GM12878 (cell line): ENCODE measurements around the gene CARD11. TPM values are rescaled to one million over a fixed set of nuclear protein-coding genes. Genes with fewer than 3 reads are reported as not detected.

Experiments used
- ATAC-seq: fragments of 200-7000 bp; cut with Tn5 transposase; 3 replicates; pipeline ENCODE4 v1.9.1; 2020; ENCODE audit warnings: mild to moderate bottlenecking, moderate library complexity
- BruUV-seq: library from RNA; stranded (reverse); fragments of 400-500 nt; replicated peaks from 2 replicates; lab custom pipeline; 2021; lab: Mats Ljungman, UMichigan
- CTCF ChIA-PET: fragments of 300-600 bp; sonication (Branson Sonifier 250); formaldehyde crosslinking; extraction: SDS; loops from one replicate; lab custom pipeline; 2021; ENCODE audit warnings: inconsistent platforms; lab: Yijun Ruan, JAX
- POLR2A ChIA-PET: fragments of 350-600 bp; formaldehyde crosslinking; extraction: SDS; loops from one replicate; lab custom pipeline; 2021; ENCODE audit warnings: inconsistent platforms; lab: Charles Lee
- RAD21 ChIA-PET: fragments of 300-600 bp; sonication (Branson Sonifier 250); formaldehyde crosslinking; loops from one replicate; lab custom pipeline; 2023; ENCODE audit warnings: antibody characterized with exemption; ENCODE audit not compliant: unreplicated experiment; lab: Charles Lee
- SMC1A ChIA-PET: fragments of 300-600 bp; sonication (Branson Sonifier 250); formaldehyde crosslinking; loops from one replicate; lab custom pipeline; 2023; ENCODE audit not compliant: unreplicated experiment, uncharacterized antibody; lab: Charles Lee
- DNase-seq: peaks from one replicate; pipeline ENCODE4 v3.0.0-alpha.2; 2011; ENCODE audit warnings: low read depth, low spot score
- FAIRE-seq: peaks from 3 replicates; lab custom pipeline; 2011; peaks lifted over from hg19 to GRCh38; lab: Jason Lieb, UNC
- H2AFZ ChIP-seq: 2 replicates; pipeline ENCODE4 v1.6.0; 2011; ENCODE audit warnings: low read depth, low read length, control low read depth; ENCODE audit not compliant: control insufficient read depth
- H3K27ac ChIP-seq: 2 replicates; pipeline ENCODE4 v1.5.1; 2011; ENCODE audit warnings: control low read depth; ENCODE audit not compliant: control insufficient read depth, insufficient read depth
- H3K27me3 ChIP-seq, 2 experiments: replicated peaks in 1 of 2; 2 replicates each; pipeline versions ENCODE4 v1.6.0 to v1.6.1; 2011; ENCODE audit warnings: low read length in 1 of 2; ENCODE audit not compliant: control insufficient read depth in 2 of 2, insufficient read depth in 2 of 2
- H3K36me3 ChIP-seq, 2 experiments: 2 replicates each; pipeline ENCODE4 v1.5.1; 2011; ENCODE audit warnings: low read length in 1 of 2; ENCODE audit not compliant: control insufficient read depth in 2 of 2, insufficient read depth in 2 of 2
- H3K4me1 ChIP-seq: 2 replicates; pipeline ENCODE4 v1.6.1; 2011; ENCODE audit warnings: mild to moderate bottlenecking, low read length, moderate library complexity, mixed read lengths; ENCODE audit not compliant: control insufficient read depth, insufficient read depth
- H3K4me2 ChIP-seq: 2 replicates; pipeline ENCODE4 v1.6.0; 2011; ENCODE audit warnings: control low read depth; ENCODE audit not compliant: control insufficient read depth, insufficient read depth
- H3K4me3 ChIP-seq: fragments of 200-600 bp; sonication (generic); 2 replicates; pipeline ENCODE4 v1.5.1; 2016
- H3K79me2 ChIP-seq: 2 replicates; pipeline ENCODE4 v1.6.0; 2011; ENCODE audit warnings: low read length; ENCODE audit not compliant: control insufficient read depth, insufficient read depth
- H3K9ac ChIP-seq: 2 replicates; pipeline ENCODE4 v1.8.0; 2011; ENCODE audit warnings: low read length, control low read depth, mixed read lengths; ENCODE audit not compliant: control insufficient read depth, insufficient read depth
- H3K9me3 ChIP-seq: replicated peaks from 3 replicates; pipeline ENCODE4 v1.5.1; 2011; ENCODE audit warnings: mild to moderate bottlenecking, low read length; ENCODE audit not compliant: control insufficient read depth, insufficient read depth
- H4K20me1 ChIP-seq: 2 replicates; pipeline ENCODE4 v1.6.0; 2011; ENCODE audit not compliant: control insufficient read depth, insufficient read depth
- BCL3 ChIP-seq: IDR thresholded peaks from 2 replicates; pipeline ENCODE4 v1.6.1; 2011; ENCODE audit warnings: borderline replicate concordance, low read depth, mild to moderate bottlenecking, moderate library complexity, low read length; ENCODE audit not compliant: insufficient read depth, poor library complexity, severe bottlenecking
- HDGF ChIP-seq: fragments of 450-650 bp; IDR thresholded peaks from 2 replicates; pipeline ENCODE4 v1.6.1; 2016; ENCODE audit warnings: antibody characterized with exemption
- NFIC ChIP-seq: IDR thresholded peaks from 2 replicates; pipeline ENCODE4 v1.6.1; 2012; ENCODE audit warnings: low read depth, mild to moderate bottlenecking, inconsistent platforms, low read length, moderate library complexity
- NR2F1 ChIP-seq: fragments of 450-650 bp; conservative IDR thresholded peaks from 2 replicates; pipeline ENCODE4 v1.6.1; 2017; ENCODE audit warnings: mild to moderate bottlenecking
- WGBS: methylation state at CpG from one replicate; pipeline ENCODE4 v1.1.6; 2016; ENCODE audit warnings: low lambda C conversion rate; ENCODE audit not compliant: insufficient replicate concordance, insufficient coverage; ENCODE audit errors: missing lambda C conversion rate; 5-methylcytosine and 5-hydroxymethylcytosine counted together
- in situ Hi-C: fragments of 300-500 bp; cut with MboI; formaldehyde crosslinking; loops from 9 replicates; pipeline ENCODE4 v1.14.3; 2018; ENCODE audit warnings: mixed read lengths
- intact Hi-C: fragments of 100-400 bp; cut with micrococcal nuclease; formaldehyde crosslinking; loops from one replicate; pipeline ENCODE4 v1.14.2; 2022; ENCODE audit not compliant: unreplicated experiment
- polyA plus RNA-seq, 11 experiments: library from polyadenylated mRNA; depleted of rRNA in 4 of 11; unstranded in 6 of 11; stranded (reverse) in 5 of 11; fragments of >200 nt; fragmentation: Nextera tagmentation in 4 of 11; fragmentation: Illumina TruSeq in 1 of 11; extraction: Ambion mirVana in 4 of 11; extraction: Trizol in 1 of 11; gene quantifications; 1 replicate in 1 of 11; 2 replicates in 10 of 11; pipeline versions ENCODE4 v1.2.1 to v1.2.3, GENCODE V29; 2011 to 2016; ENCODE audit warnings: inconsistent platforms in 2 of 11, missing spikeins in 2 of 11, low read depth in 1 of 11
- total RNA-seq, 4 experiments: library from RNA; depleted of rRNA in 3 of 4; stranded (reverse); fragments of >200 nt in 3 of 4; fragmentation: Illumina TruSeq in 1 of 4; extraction: Trizol in 1 of 4; gene quantifications; 2 replicates each; pipeline versions ENCODE4 v1.2.1 to v1.2.3, GENCODE V29; 2013 to 2021

Gene CARD11
- total and polyA plus RNA-seq, 10 of the 15 experiments (the other 5 are each of a cell fraction or from before 2014, with no cell fraction given): 0.27 to 72.0 (median 28.4) TPM

GRCh38 chr7:3087243-3087755, 43.6 kb upstream of the CARD11 start:
- Histone ChIP-seq H3K4me1 (no peaks in the 10 kb centered on the region; the same call in 1 of the 2 replicates), H3K36me3 (no peaks in the 10 kb centered on the region), H3K9me3 (no peaks in the 10 kb centered on the region), H3K4me3 (no peak overlapping the region), H4K20me1 (no peaks in the 10 kb centered on the region), H3K27ac (no peak overlapping the region), H3K4me2 (no peak overlapping the region), H3K9ac (no peak overlapping the region), H3K79me2 (no peaks in the 10 kb centered on the region), H3K27me3 (no peaks in the 10 kb centered on the region), H2AFZ (no peak overlapping the region)
- no peak for DNase-seq
- ChIA-PET POLR2A (interaction anchor here (0.7 kb wide), 1 partner anchor 31 kb away, joined by 6 read pairs; no protein-coding TSS in a partner anchor), RAD21 (interaction anchor here (0.7 to 1.3 kb wide), 2 partner anchors 65 to 109 kb away, joined by 3 to 4 read pairs; no protein-coding TSS in a partner anchor), SMC1A (interaction anchor here (0.8 to 1.9 kb wide), 4 partner anchors 13 to 69 kb away, joined by 3 to 8 read pairs (median 4); no protein-coding TSS in a partner anchor), CTCF (interaction anchor here (0.9 to 1.8 kb wide), 3 partner anchors 13 to 41 kb away, joined by 3 to 5 read pairs (median 3); no protein-coding TSS in a partner anchor)
- no peak for TF ChIP-seq HDGF
- FAIRE-seq: no peak
- WGBS: 88% methylated on average over 7 of the region's 7 CpGs
- intact Hi-C loops (no loop called here), in situ Hi-C loops (no loop called here)
- no TSS peak for BruUV-seq
- no peak for ATAC-seq

DNA sequence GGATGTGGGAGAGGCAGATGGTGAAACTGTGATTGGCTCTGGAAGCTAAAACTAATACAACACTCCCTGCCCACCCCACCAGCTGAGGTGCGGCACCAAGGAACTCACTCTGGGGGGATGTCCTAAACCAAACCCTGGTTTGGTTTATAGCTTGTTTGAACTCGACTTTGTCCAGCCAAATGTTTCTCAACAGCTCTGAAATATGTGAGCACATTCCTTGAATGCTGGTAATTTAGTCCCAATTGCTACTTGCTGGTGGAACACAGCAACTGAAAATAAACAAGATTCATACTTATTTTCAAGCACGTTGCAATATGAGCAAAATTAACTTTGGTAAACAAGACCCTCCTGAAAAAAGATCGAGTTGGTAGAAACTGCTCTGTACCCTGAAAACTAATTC, 39.7 kb upstream of the CARD11 start:
- H3K9me3 ChIP-seq: no peaks in the 10 kb centered on the region
- H3K27me3 ChIP-seq: no peaks in the 10 kb centered on the region
- no peak for DNase-seq
- RAD21 ChIA-PET: interaction anchor here (1.4 kb wide), 1 partner anchor 9 kb away, joined by 5 read pairs; no protein-coding TSS in a partner anchor
- H3K36me3 ChIP-seq: no peaks in the 10 kb centered on the region
- BruUV-seq: no TSS peak
- H3K4me1 ChIP-seq: peaks cover 4% of the 10 kb centered on the region; the same call in 1 of the 2 replicates
- no peak overlapping the region for H3K9ac ChIP-seq
- no peak overlapping the region for H2AFZ ChIP-seq
- no peak for TF ChIP-seq NR2F1
- no peak for TF ChIP-seq NFIC
- no peak for TF ChIP-seq BCL3
- TF ChIP-seq, all 136 proteins: peak for 0
- intact Hi-C loops: no loop called here
- CTCF ChIA-PET: interaction anchor here (3.4 kb wide), 1 partner anchor 9 kb away, joined by 15 read pairs; no protein-coding TSS in a partner anchor
- Histone ChIP-seq H3K27ac (no peak overlapping the region), H3K4me2 (no peak overlapping the region), H3K4me3 (no peak overlapping the region), H3K79me2 (no peaks in the 10 kb centered on the region), H4K20me1 (no peaks in the 10 kb centered on the region)
- WGBS: 24% methylated on average over 4 of the region's 4 CpGs
- no peak for ATAC-seq
- SMC1A ChIA-PET: interaction anchor here (0.7 kb wide), 1 partner anchor 16 kb away, joined by 3 read pairs; no protein-coding TSS in a partner anchor
- no peak for FAIRE-seq
- POLR2A ChIA-PET: no interaction called here
- in situ Hi-C loops: no loop called here
